Neutrophil (primary cell): ENCODE measurements around the gene CP.
A peak's percentile ranks its signal among the peaks of the same experiment; 100 is the strongest.
"Not testable (repeated sequence)": the region's sequence is repeated elsewhere in the genome, so short reads cannot be mapped to it uniquely, and the experiment has no call there.

ENCODE experiments used
- H3K27ac ChIP-seq: fragments of 200-600 bp; sonication (generic); 2 replicates; pipeline ENCODE4 v1.5.1; 2016; ENCODE audit warnings: mild to moderate bottlenecking, moderate library complexity
- H3K27me3 ChIP-seq: fragments of 200-600 bp; sonication (generic); 2 replicates; pipeline ENCODE4 v1.6.0; 2016; ENCODE audit warnings: mild to moderate bottlenecking
- H3K36me3 ChIP-seq: fragments of 200-600 bp; sonication (generic); 2 replicates; pipeline ENCODE4 v1.5.1; 2017
- H3K4me1 ChIP-seq, 2 experiments: fragments of 200-600 bp in 1 of 2; sonication (generic) in 1 of 2; 1 replicate in 1 of 2; 2 replicates in 1 of 2; pipeline versions ENCODE4 v1.5.1 to v1.6.1; 2013 to 2016; ENCODE audit warnings: low read depth in 1 of 2, low read length in 1 of 2, mild to moderate bottlenecking in 1 of 2, moderate library complexity in 1 of 2; ENCODE audit not compliant: control insufficient read depth in 1 of 2, insufficient read depth in 1 of 2
- H3K4me3 ChIP-seq, 2 experiments: fragments of 200-600 bp in 1 of 2; sonication (generic) in 1 of 2; 1 replicate in 1 of 2; 2 replicates in 1 of 2; pipeline ENCODE4 v1.5.1; 2013 to 2016; ENCODE audit warnings: low read depth in 1 of 2, low read length in 1 of 2, mild to moderate bottlenecking in 1 of 2, moderate library complexity in 1 of 2
- H3K9me3 ChIP-seq: fragments of 200-600 bp; sonication (generic); 2 replicates; pipeline ENCODE4 v1.5.1; 2016
- CTCF ChIP-seq: fragments of 200-600 bp; sonication (generic); IDR thresholded peaks from 2 replicates; pipeline ENCODE4 v1.5.1; 2016; ENCODE audit warnings: antibody characterized with exemption

CP gene

GRCh38 chr3:149226776-149227175, 5.1 kb upstream of the CP start:
- H3K9me3 ChIP-seq = no peaks in the 10 kb centered on the region
- TF ChIP-seq CTCF = no peak

GRCh38 chr3:149224736-149225594, 3.3 kb upstream of the CP start:
- no peak for TF ChIP-seq CTCF
- Histone ChIP-seq H3K4me1 (peaks cover 7 to 10% of the 10 kb centered on the region in 2 experiments), H3K27ac (peak overlapping the region; percentile 19), H3K27me3 (no peaks in the 10 kb centered on the region), H3K4me3 (peak overlapping the region in 1 of 2 experiments; percentile 52), H3K9me3 (no peaks in the 10 kb centered on the region), H3K36me3 (no peaks in the 10 kb centered on the region)

More at GRCh38 chr3:149226776-149227175, 5.1 kb upstream of the CP start:
- Histone ChIP-seq H3K27ac (no peak overlapping the region), H3K4me3 (no peak overlapping the region), H3K4me1 (peaks cover 7 to 10% of the 10 kb centered on the region in 2 experiments), H3K27me3 (no peaks in the 10 kb centered on the region), H3K36me3 (no peaks in the 10 kb centered on the region)

GRCh38 chr3:149223461-149223820, 1.8 kb upstream of the CP start:
- no peak for TF ChIP-seq CTCF
- no peaks in the 10 kb centered on the region for H3K36me3 ChIP-seq
- H3K4me1 ChIP-seq = peaks cover 7 to 10% of the 10 kb centered on the region in 2 experiments
- no peaks in the 10 kb centered on the region for H3K9me3 ChIP-seq
- H3K27ac ChIP-seq = no peak overlapping the region
- H3K27me3 ChIP-seq = no peaks in the 10 kb centered on the region
- no peak overlapping the region for H3K4me3 ChIP-seq

- H3K27me3 ChIP-seq, H3K36me3 ChIP-seq, H3K9me3 ChIP-seq, H3K4me1 ChIP-seq, H3K27ac ChIP-seq, H3K4me3 ChIP-seq: not testable (repeated sequence)
Measured at GRCh38 chr3:149219380-149220121, 2.1 kb downstream of the CP start.

- H3K4me3 ChIP-seq = no peak overlapping the region
- no peak for TF ChIP-seq CTCF
- no peaks in the 10 kb centered on the region for H3K9me3 ChIP-seq
- H3K36me3 ChIP-seq = no peaks in the 10 kb centered on the region
- no peak overlapping the region for H3K27ac ChIP-seq
- H3K27me3 ChIP-seq = no peaks in the 10 kb centered on the region
- H3K4me1 ChIP-seq = no peaks in the 10 kb centered on the region
Measured at GRCh38 chr3:149217347-149217746, 4.3 kb downstream of the CP start.
